ENCODE data around the gene KRTAP20-1.

KRTAP20-1 gene

GRCh38 chr21:30616125-30616524, at the start of gene KRTAP20-1:
TSS of gene KRTAP20-1 (plus strand) at chr21:30616425. CDS start at chr21:30616455, 30 bp downstream.
- no peaks in the 10 kb centered on the region for H3K4me1 Mint-ChIP-seq (ENCODE audit: low read depth)
- no peak within 1 kb of the TSS for H3K4me3 Mint-ChIP-seq
- no peak within 1 kb of the TSS for H3K27ac Mint-ChIP-seq
- no peaks in the 10 kb centered on the region for H3K36me3 Mint-ChIP-seq (ENCODE audit: low read depth)
- no peaks in the 10 kb centered on the region for H3K9me3 Mint-ChIP-seq
- no peak for DNase-seq
- H3K27me3 Mint-ChIP-seq = no peaks in the 10 kb centered on the region

GRCh38 chr21:30567617-30568016, 48.6 kb upstream of the KRTAP20-1 start:
- Mint-ChIP-seq H3K4me1 (ENCODE audit: low read depth) (no peaks in the 10 kb centered on the region), H3K4me3 (no peak overlapping the region), H3K36me3 (ENCODE audit: low read depth) (no peaks in the 10 kb centered on the region), H3K9me3 (no peaks in the 10 kb centered on the region), H3K27me3 (no peaks in the 10 kb centered on the region), H3K27ac (no peak overlapping the region)
- no peak for DNase-seq

- H3K36me3 Mint-ChIP-seq (ENCODE audit: low read depth) = no peaks in the 10 kb centered on the region
- H3K9me3 Mint-ChIP-seq = no peaks in the 10 kb centered on the region
- DNase-seq = no peak
- H3K4me3 Mint-ChIP-seq = no peak overlapping the region
- H3K27me3 Mint-ChIP-seq = no peaks in the 10 kb centered on the region
- no peak overlapping the region for H3K27ac Mint-ChIP-seq
- no peaks in the 10 kb centered on the region for H3K4me1 Mint-ChIP-seq (ENCODE audit: low read depth)
Observed at GRCh38 chr21:30577766-30578165, 38.5 kb upstream of the KRTAP20-1 start.

GRCh38 chr21:30579346-30579745, 36.9 kb upstream of the KRTAP20-1 start:
- H3K27me3 Mint-ChIP-seq = no peaks in the 10 kb centered on the region
- H3K4me3 Mint-ChIP-seq = no peak overlapping the region
- no peak for DNase-seq
- no peaks in the 10 kb centered on the region for H3K4me1 Mint-ChIP-seq (ENCODE audit: low read depth)
- no peaks in the 10 kb centered on the region for H3K9me3 Mint-ChIP-seq
- no peak overlapping the region for H3K27ac Mint-ChIP-seq
- H3K36me3 Mint-ChIP-seq (ENCODE audit: low read depth) = no peaks in the 10 kb centered on the region

GRCh38 chr21:30580132-30580531, 36.1 kb upstream of the KRTAP20-1 start:
- no peak overlapping the region for H3K4me3 Mint-ChIP-seq
- H3K27me3 Mint-ChIP-seq = no peaks in the 10 kb centered on the region
- H3K9me3 Mint-ChIP-seq = no peaks in the 10 kb centered on the region
- H3K4me1 Mint-ChIP-seq (ENCODE audit: low read depth) = no peaks in the 10 kb centered on the region
- H3K27ac Mint-ChIP-seq = no peak overlapping the region
- no peak for DNase-seq
- H3K36me3 Mint-ChIP-seq (ENCODE audit: low read depth) = no peaks in the 10 kb centered on the region

GRCh38 chr21:30582870-30583269, 33.4 kb upstream of the KRTAP20-1 start:
- H3K27ac Mint-ChIP-seq = no peak overlapping the region

GRCh38 chr21:30590297-30590696, 25.9 kb upstream of the KRTAP20-1 start, which contains the start of gene KRTAP22-2:
TSS of gene KRTAP22-2 (minus strand) at chr21:30590397.
- Mint-ChIP-seq H3K4me1 (ENCODE audit: low read depth) (peaks cover 2% of the 10 kb centered on the region), H3K27me3 (no peaks in the 10 kb centered on the region), H3K9me3 (no peaks in the 10 kb centered on the region), H3K36me3 (ENCODE audit: low read depth) (no peaks in the 10 kb centered on the region), H3K4me3 (no peak within 1 kb of the TSS), H3K27ac (no peak within 1 kb of the TSS)
- no peak for DNase-seq

More at GRCh38 chr21:30582870-30583269, 33.4 kb upstream of the KRTAP20-1 start:
- no peak overlapping the region for H3K4me3 Mint-ChIP-seq
- no peaks in the 10 kb centered on the region for H3K9me3 Mint-ChIP-seq
- no peaks in the 10 kb centered on the region for H3K27me3 Mint-ChIP-seq
- H3K36me3 Mint-ChIP-seq (ENCODE audit: low read depth) = no peaks in the 10 kb centered on the region
- no peak for DNase-seq
- H3K4me1 Mint-ChIP-seq (ENCODE audit: low read depth) = no peaks in the 10 kb centered on the region

- no peak for DNase-seq
- H3K4me1 Mint-ChIP-seq (ENCODE audit: low read depth) = peaks cover 2% of the 10 kb centered on the region
- no peaks in the 10 kb centered on the region for H3K27me3 Mint-ChIP-seq
- H3K9me3 Mint-ChIP-seq = no peaks in the 10 kb centered on the region
- no peaks in the 10 kb centered on the region for H3K36me3 Mint-ChIP-seq (ENCODE audit: low read depth)
- no peak within 1 kb of the TSS for H3K4me3 Mint-ChIP-seq
- H3K27ac Mint-ChIP-seq = no peak within 1 kb of the TSS
Observed at GRCh38 chr21:30592140-30592539, 24.1 kb upstream of the KRTAP20-1 start, which contains the start of gene KRTAP6-3. TSS of gene KRTAP6-3 (plus strand) at chr21:30592440. CDS start at chr21:30592446, 6 bp downstream.

GRCh38 chr21:30598802-30599201, 17.4 kb upstream of the KRTAP20-1 start, which contains the start of gene KRTAP6-2:
TSS of gene KRTAP6-2 (minus strand) at chr21:30598902. CDS start at chr21:30598874, 28 bp downstream.
- DNase-seq = no peak
- H3K27me3 Mint-ChIP-seq = no peaks in the 10 kb centered on the region
- H3K9me3 Mint-ChIP-seq = peaks cover 6% of the 10 kb centered on the region
- H3K36me3 Mint-ChIP-seq (ENCODE audit: low read depth) = no peaks in the 10 kb centered on the region
- H3K4me3 Mint-ChIP-seq = no peak within 1 kb of the TSS
- no peaks in the 10 kb centered on the region for H3K4me1 Mint-ChIP-seq (ENCODE audit: low read depth)
- H3K27ac Mint-ChIP-seq = no peak within 1 kb of the TSS

- no peaks in the 10 kb centered on the region for H3K4me1 Mint-ChIP-seq (ENCODE audit: low read depth)
Observed at GRCh38 chr21:30600787-30601186, 15.4 kb upstream of the KRTAP20-1 start, which contains the start of gene KRTAP22-1. TSS of gene KRTAP22-1 (plus strand) at chr21:30601087.

GRCh38 chr21:30605968-30606367, 10.3 kb upstream of the KRTAP20-1 start:
- H3K36me3 Mint-ChIP-seq (ENCODE audit: low read depth) = no peaks in the 10 kb centered on the region
- H3K27ac Mint-ChIP-seq = no peak overlapping the region
- H3K4me1 Mint-ChIP-seq (ENCODE audit: low read depth) = no peaks in the 10 kb centered on the region
- no peaks in the 10 kb centered on the region for H3K27me3 Mint-ChIP-seq
- H3K9me3 Mint-ChIP-seq = peaks cover 20% of the 10 kb centered on the region
- no peak for DNase-seq
- no peak overlapping the region for H3K4me3 Mint-ChIP-seq

More at GRCh38 chr21:30600787-30601186, 15.4 kb upstream of the KRTAP20-1 start, which contains the start of gene KRTAP22-1:
- Mint-ChIP-seq H3K36me3 (ENCODE audit: low read depth) (no peaks in the 10 kb centered on the region), H3K9me3 (peaks cover 6% of the 10 kb centered on the region), H3K4me3 (no peak within 1 kb of the TSS), H3K27ac (no peak within 1 kb of the TSS), H3K27me3 (no peaks in the 10 kb centered on the region)
- DNase-seq = no peak

- no peak overlapping the region for H3K4me3 Mint-ChIP-seq
- DNase-seq = no peak
- no peaks in the 10 kb centered on the region for H3K36me3 Mint-ChIP-seq (ENCODE audit: low read depth)
- no peaks in the 10 kb centered on the region for H3K4me1 Mint-ChIP-seq (ENCODE audit: low read depth)
- peaks cover 15% of the 10 kb centered on the region for H3K9me3 Mint-ChIP-seq
- no peaks in the 10 kb centered on the region for H3K27me3 Mint-ChIP-seq
- no peak overlapping the region for H3K27ac Mint-ChIP-seq
Observed at GRCh38 chr21:30612132-30612531, 4.1 kb upstream of the KRTAP20-1 start.

GRCh38 chr21:30613836-30614235, 2.4 kb upstream of the KRTAP20-1 start, which contains the start of gene KRTAP6-1:
TSS of gene KRTAP6-1 (minus strand) at chr21:30613930. CDS start at chr21:30613904, 26 bp downstream.
- no peaks in the 10 kb centered on the region for H3K4me1 Mint-ChIP-seq (ENCODE audit: low read depth)
- no peaks in the 10 kb centered on the region for H3K27me3 Mint-ChIP-seq
- DNase-seq = no peak
- H3K9me3 Mint-ChIP-seq = peaks cover 10% of the 10 kb centered on the region
- H3K4me3 Mint-ChIP-seq = no peak within 1 kb of the TSS
- no peaks in the 10 kb centered on the region for H3K36me3 Mint-ChIP-seq (ENCODE audit: low read depth)
- no peak within 1 kb of the TSS for H3K27ac Mint-ChIP-seq

GRCh38 chr21:30615199-30615598, 1.0 kb upstream of the KRTAP20-1 start:
- Mint-ChIP-seq H3K36me3 (ENCODE audit: low read depth) (no peaks in the 10 kb centered on the region), H3K9me3 (peaks cover 9% of the 10 kb centered on the region), H3K27ac (no peak overlapping the region), H3K4me3 (no peak overlapping the region), H3K4me1 (ENCODE audit: low read depth) (no peaks in the 10 kb centered on the region), H3K27me3 (no peaks in the 10 kb centered on the region)
- DNase-seq = no peak

- H3K36me3 Mint-ChIP-seq (ENCODE audit: low read depth) = no peaks in the 10 kb centered on the region
- H3K4me3 Mint-ChIP-seq = no peak overlapping the region
- no peak for DNase-seq
- no peaks in the 10 kb centered on the region for H3K27me3 Mint-ChIP-seq
- no peak overlapping the region for H3K27ac Mint-ChIP-seq
- H3K9me3 Mint-ChIP-seq = no peaks in the 10 kb centered on the region
- no peaks in the 10 kb centered on the region for H3K4me1 Mint-ChIP-seq (ENCODE audit: low read depth)
Observed at GRCh38 chr21:30620080-30620479, 3.9 kb downstream of the KRTAP20-1 start.

GRCh38 chr21:30620522-30620921, 4.3 kb downstream of the KRTAP20-1 start, which contains the start of gene KRTAP20-4:
TSS of gene KRTAP20-4 (plus strand) at chr21:30620627.
- Mint-ChIP-seq H3K4me1 (ENCODE audit: low read depth) (no peaks in the 10 kb centered on the region), H3K4me3 (no peak within 1 kb of the TSS), H3K27me3 (no peaks in the 10 kb centered on the region), H3K36me3 (ENCODE audit: low read depth) (no peaks in the 10 kb centered on the region), H3K27ac (no peak within 1 kb of the TSS), H3K9me3 (no peaks in the 10 kb centered on the region)
- DNase-seq = no peak

All from activated T-cell treated with anti-CD3 and anti-CD28 coated beads, Interleukin-2, amount 50 U/mL, for 24 hours (primary cell).